22Rv1 (cell line): Measurements from ENCODE around the gene CNTLN.
"Not testable (repeated sequence)": the region's sequence is repeated elsewhere in the genome, so short reads cannot be mapped to it uniquely, and the experiment has no call there.

Experiments
- H3K27ac ChIP-seq: fragments of 450-650 bp; 2 replicates; pipeline ENCODE4 v1.5.1; 2017
- CTCF ChIP-seq: fragments of 450-650 bp; IDR thresholded peaks from 2 replicates; pipeline ENCODE4 v1.5.1; 2017; ENCODE audit warnings: mild to moderate bottlenecking
- ZFX ChIP-seq: fragments of 450-650 bp; IDR thresholded peaks from 2 replicates; pipeline ENCODE4 v1.6.1; 2017; ENCODE audit warnings: antibody characterized with exemption, borderline replicate concordance

The CNTLN gene

GRCh38 chr9:17349831-17350230 is 215.0 kb downstream of the CNTLN start:
- TF ChIP-seq ZFX (no peak), CTCF (no peak)
- H3K27ac ChIP-seq: no peak overlapping the region

GRCh38 chr9:17354006-17354405 is 219.2 kb downstream of the CNTLN start:
- H3K27ac ChIP-seq: not testable (repeated sequence)

- H3K27ac ChIP-seq: no peak overlapping the region
- TF ChIP-seq ZFX: no peak
- TF ChIP-seq CTCF: no peak
Observed at GRCh38 chr9:17361378-17361777, 226.5 kb downstream of the CNTLN start.

GRCh38 chr9:17367035-17367434 is 232.2 kb downstream of the CNTLN start:
- H3K27ac ChIP-seq: no peak overlapping the region
- TF ChIP-seq ZFX: no peak
- no peak for TF ChIP-seq CTCF

GRCh38 chr9:17380126-17380861 is 245.5 kb downstream of the CNTLN start:
- no peak overlapping the region for H3K27ac ChIP-seq
- TF ChIP-seq ZFX: no peak
- no peak for TF ChIP-seq CTCF

- H3K27ac ChIP-seq: no peak overlapping the region
- TF ChIP-seq ZFX: no peak
- no peak for TF ChIP-seq CTCF
Observed at GRCh38 chr9:17387565-17387964, 252.7 kb downstream of the CNTLN start.

GRCh38 chr9:17389026-17389425 is 254.2 kb downstream of the CNTLN start:
- no peak overlapping the region for H3K27ac ChIP-seq
- no peak for TF ChIP-seq ZFX
- no peak for TF ChIP-seq CTCF
